Measurements from ENCODE around the gene SCAF4. TPM values are rescaled to one million over a fixed set of nuclear protein-coding genes. Genes with fewer than 3 reads are reported as not detected.
"Not testable (repeated sequence)": the region's sequence is repeated elsewhere in the genome, so short reads cannot be mapped to it uniquely, and the experiment has no call there.

The SCAF4 gene
- total RNA-seq, 1 donor from 2014 or later = 6.2 TPM

GRCh38 chr21:31644643-31645042 is 87.3 kb downstream of the SCAF4 start:
- no peak for DNase-seq (ENCODE audit: low read depth)

DNA sequence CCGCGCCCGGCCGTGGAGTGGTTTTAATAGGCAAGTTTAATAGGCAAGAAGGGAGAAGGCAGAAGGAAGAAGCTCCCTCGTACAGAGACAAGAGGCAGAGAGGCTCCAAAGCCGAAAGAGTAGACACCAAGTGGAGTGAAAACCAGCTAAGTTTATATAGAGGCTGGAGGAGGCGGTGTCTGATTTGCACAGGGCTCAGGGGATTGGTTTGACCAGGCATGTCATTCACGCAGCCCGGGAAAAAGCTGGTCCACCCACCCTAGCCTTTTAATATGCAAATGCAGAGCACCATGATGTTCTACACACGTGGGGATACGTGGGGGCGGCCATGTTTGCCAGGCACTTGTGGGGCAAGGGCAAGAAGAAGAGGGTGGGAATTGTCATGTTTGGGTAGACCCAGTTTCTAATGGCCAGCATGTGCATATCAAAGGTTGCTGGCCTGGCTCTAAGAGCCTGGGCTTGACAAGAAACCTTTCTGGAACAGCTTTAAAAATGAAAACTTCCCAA is 90.4 kb downstream of the SCAF4 start:
- no peak for DNase-seq (ENCODE audit: low read depth)

DNA sequence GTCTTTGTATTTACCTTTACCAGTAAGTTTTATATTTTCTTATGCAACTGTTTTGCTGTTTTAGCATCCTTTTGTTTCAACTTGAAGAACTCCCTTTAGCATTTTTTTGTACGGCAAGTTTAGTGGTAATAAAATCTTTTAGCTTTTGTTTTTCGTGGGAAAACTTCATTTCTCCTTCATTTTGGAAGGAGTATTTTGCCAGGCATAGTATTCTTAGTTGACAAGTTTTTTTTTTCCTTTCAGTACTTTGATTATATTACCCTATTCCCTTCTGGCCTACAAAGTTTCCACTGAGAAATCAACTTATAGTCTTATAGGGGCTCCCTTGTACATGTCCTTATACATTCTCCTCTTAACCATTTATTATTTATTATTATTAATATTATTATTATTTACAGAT is 95.0 kb downstream of the SCAF4 start:
- no peak for DNase-seq (ENCODE audit: low read depth)

- DNase-seq (ENCODE audit: low read depth) = no peak
These were observed 96.9 kb downstream of the SCAF4 start for GRCh38 chr21:31634993-31635392.

DNA sequence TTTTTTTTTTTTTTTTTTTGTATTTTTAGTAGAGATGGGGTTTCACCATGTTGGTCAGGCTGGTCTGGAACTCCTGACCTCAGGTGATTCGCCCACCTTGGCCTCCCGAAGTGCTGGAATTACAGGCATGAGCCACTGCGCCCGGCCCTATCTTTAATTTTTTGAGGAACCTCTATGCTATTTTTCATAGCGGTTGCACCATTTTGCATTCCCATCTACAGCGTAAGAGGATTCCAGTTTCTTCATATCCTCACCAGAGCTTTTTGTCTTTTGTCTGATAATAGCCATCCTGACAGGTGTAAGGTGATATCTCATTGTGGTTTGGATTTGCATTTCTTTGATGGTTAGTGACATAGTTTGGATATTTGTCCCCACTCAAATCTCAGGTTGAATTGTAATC is 100.0 kb downstream of the SCAF4 start:
- not testable (repeated sequence) for DNase-seq (ENCODE audit: low read depth)

DNA sequence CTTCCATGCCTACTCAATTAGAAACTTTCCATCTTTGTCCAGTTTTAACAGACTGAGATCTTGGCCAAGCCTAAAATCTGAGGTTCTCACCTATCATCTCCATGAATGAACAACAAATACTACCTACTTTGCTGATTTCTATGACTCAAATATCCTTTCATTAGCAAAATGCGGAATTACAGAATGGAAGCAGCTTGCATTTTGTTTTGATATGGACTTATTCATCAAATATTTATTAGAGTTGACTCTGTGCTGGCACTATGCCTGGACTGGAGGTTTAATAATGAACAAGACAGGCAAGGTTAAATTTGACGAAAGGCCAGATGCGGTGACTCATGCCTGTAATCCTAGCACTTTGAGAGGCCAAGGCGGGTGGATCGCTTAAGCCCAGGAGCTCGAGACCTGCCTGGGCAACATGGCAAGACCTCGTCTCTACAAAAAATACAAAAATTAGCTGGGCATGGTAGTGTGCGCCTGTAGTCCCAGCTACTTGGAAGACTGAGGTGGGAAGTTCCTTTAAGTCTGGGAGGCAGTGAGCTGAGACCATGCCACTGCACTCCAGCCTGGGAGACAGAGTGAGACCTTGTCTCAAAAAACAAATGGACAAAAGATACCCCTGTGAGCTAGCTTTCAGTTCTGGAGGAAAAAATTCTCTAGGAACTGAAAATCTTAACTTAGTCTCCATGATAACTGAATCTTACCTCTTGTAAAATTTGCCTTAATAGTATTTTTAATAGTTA is 101.8 kb downstream of the SCAF4 start:
- peak; percentile 82 for DNase-seq (ENCODE audit: low read depth)

GRCh38 chr21:31624961-31625491 is 106.9 kb downstream of the SCAF4 start:
- no peak for DNase-seq (ENCODE audit: low read depth)

DNA sequence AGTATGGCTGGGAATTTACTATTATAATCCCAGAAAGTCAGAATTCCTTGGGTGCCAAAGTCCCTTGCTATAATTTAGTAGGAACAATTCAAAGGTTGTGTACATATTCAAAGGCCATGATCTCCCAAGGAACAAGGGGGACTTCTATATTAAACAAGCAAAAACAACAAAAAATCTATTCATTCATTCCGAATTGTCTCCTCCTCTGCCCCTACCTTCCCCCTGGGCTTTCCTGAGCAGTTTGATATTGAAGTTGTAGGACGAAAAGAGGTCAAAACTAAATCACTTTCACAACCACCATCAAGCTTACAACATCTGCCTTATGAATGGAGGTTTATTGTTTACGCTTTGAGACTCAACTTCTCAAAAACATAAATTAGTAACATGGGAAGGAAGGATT is 107.7 kb downstream of the SCAF4 start:
- DNase-seq (ENCODE audit: low read depth) = no peak

- no peak for DNase-seq (ENCODE audit: low read depth)
These were observed 108.3 kb downstream of the SCAF4 start for GRCh38 chr21:31623664-31624063.

DNA sequence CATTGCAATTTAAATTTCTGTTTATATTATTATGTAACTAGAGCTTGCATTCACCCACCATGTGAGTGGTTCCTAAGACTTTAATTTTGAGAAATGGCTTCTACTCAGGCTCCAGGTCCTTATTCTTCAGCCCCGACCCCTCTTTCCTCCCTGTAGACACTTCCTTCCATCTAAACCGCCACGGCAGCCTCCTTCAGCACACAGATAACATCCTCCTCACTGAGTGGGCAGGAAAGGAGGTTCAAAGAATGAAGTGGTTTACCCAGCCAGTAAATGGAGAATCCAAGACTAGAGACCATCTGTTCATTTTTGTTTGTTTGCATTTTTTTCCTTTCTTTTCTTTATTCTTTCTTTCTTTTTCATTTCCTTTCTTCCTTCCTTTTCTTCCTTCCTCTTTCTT is 109.5 kb downstream of the SCAF4 start:
- DNase-seq (ENCODE audit: low read depth) = no peak

Other genes starting within 250 kb of the SCAF4 start
- gene SOD1, start 72.4 kb downstream of the SCAF4 start, total RNA-seq = 175 and 206 TPM in 2 replicates
- gene HUNK, start 140.9 kb upstream of the SCAF4 start, total RNA-seq = 0.05 TPM in 1 of 2 replicates, not detected in the other

Measured in myocyte (in vitro differentiated cells).